ENCODE results near the gene GNB4.

Gene GNB4

DNA sequence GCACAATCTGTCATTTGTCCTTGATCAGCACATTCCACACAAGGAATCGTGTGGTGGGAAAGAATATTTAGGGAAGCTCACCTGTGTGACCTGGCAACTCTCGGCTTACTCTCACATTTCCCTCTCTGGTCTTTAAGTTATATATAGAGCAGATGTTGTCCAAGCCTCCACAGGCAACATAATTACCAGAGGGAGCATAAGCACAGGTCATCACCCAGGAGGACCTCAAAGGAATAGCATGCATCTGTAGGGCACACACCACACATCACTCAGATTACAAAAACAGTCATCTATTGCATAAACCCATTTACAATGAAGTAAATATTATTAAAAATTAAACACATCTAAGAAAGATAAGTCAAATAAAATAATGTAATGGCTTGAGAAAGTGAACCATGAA lies 36.5 kb downstream of the GNB4 start:
- no peaks in the 10 kb centered on the region for H3K4me1 ChIP-seq (ENCODE audit: insufficient read depth, low read length)

DNA sequence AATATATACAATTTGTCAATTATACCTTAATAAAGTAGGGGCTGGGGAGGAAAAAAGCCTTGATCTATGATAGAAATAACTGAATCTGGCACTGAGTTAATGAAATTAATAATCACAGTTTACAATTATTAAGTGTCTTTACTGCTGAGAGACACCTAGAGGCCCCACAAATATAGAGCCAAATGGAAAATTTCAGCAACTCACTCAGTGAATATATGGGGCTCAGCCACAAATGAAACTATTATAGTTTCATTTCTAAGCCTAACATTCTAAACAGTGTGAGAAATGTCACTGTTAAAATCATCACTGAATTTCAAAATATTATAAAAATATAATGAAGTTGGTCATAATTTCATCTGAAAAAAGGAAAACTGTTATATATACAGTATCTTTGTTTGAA lies 40.3 kb downstream of the GNB4 start:
- H3K4me3 ChIP-seq (ENCODE audit: low read depth in 1 of 2, low read length in 2 of 2), result no peak overlapping the region
- H3K36me3 ChIP-seq (ENCODE audit: insufficient read depth, low read length), result peaks cover 69% of the 10 kb centered on the region
- ATAC-seq (ENCODE audit: insufficient read depth, low read depth) (no peak), DNase-seq (no peak)
- TF ChIP-seq, protein P1, sequence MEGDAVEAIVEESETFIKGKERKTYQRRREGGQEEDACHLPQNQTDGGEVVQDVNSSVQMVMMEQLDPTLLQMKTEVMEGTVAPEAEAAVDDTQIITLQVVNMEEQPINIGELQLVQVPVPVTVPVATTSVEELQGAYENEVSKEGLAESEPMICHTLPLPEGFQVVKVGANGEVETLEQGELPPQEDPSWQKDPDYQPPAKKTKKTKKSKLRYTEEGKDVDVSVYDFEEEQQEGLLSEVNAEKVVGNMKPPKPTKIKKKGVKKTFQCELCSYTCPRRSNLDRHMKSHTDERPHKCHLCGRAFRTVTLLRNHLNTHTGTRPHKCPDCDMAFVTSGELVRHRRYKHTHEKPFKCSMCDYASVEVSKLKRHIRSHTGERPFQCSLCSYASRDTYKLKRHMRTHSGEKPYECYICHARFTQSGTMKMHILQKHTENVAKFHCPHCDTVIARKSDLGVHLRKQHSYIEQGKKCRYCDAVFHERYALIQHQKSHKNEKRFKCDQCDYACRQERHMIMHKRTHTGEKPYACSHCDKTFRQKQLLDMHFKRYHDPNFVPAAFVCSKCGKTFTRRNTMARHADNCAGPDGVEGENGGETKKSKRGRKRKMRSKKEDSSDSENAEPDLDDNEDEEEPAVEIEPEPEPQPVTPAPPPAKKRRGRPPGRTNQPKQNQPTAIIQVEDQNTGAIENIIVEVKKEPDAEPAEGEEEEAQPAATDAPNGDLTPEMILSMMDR (IDR thresholded peaks at IDR 0.05; ENCODE audit: borderline replicate concordance, extremely low read depth, low read length, poor library complexity, severe bottlenecking), result no peak
- no peak for TF ChIP-seq EZH2 (IDR thresholded peaks at IDR 0.05; ENCODE audit: borderline replicate concordance, low read depth, low read length, severe bottlenecking)
- no peaks in the 10 kb centered on the region for H3K9me3 ChIP-seq (ENCODE audit: insufficient read depth, low read length, severe bottlenecking)
- no peaks in the 10 kb centered on the region for H4K20me1 ChIP-seq (ENCODE audit: insufficient read depth, low read length)
- no peaks in the 10 kb centered on the region for H3K79me2 ChIP-seq (ENCODE audit: insufficient read depth, low read length)
- H3K27ac ChIP-seq (ENCODE audit: low read length), result no peak overlapping the region
- no peaks in the 10 kb centered on the region for H3K4me1 ChIP-seq (ENCODE audit: insufficient read depth, low read length)
- H3K4me2 ChIP-seq (ENCODE audit: insufficient read depth, low read length), result no peak overlapping the region
- H3K9ac ChIP-seq (ENCODE audit: low read depth, low read length), result no peak overlapping the region
- no peak overlapping the region for H2AFZ ChIP-seq (ENCODE audit: low read depth, low read length)
- no peaks in the 10 kb centered on the region for H3K27me3 ChIP-seq (ENCODE audit: insufficient read depth, low read length, poor library complexity)

More for the DNA sequence above, 36.5 kb downstream of the GNB4 start:
- H3K79me2 ChIP-seq (ENCODE audit: insufficient read depth, low read length), result peaks cover 2% of the 10 kb centered on the region; the same call in 1 of the 2 replicates
- H3K9me3 ChIP-seq (ENCODE audit: insufficient read depth, low read length, severe bottlenecking), result no peaks in the 10 kb centered on the region
- H3K9ac ChIP-seq (ENCODE audit: low read depth, low read length), result no peak overlapping the region
- H4K20me1 ChIP-seq (ENCODE audit: insufficient read depth, low read length), result no peaks in the 10 kb centered on the region; the same call in 1 of the 2 replicates
- no peak for DNase-seq
- no peak overlapping the region for H2AFZ ChIP-seq (ENCODE audit: low read depth, low read length)
- no peak overlapping the region for H3K27ac ChIP-seq (ENCODE audit: low read length)
- no peaks in the 10 kb centered on the region for H3K27me3 ChIP-seq (ENCODE audit: insufficient read depth, low read length, poor library complexity)
- H3K4me2 ChIP-seq (ENCODE audit: insufficient read depth, low read length), result no peak overlapping the region
- ATAC-seq (ENCODE audit: insufficient read depth, low read depth), result no peak
- TF ChIP-seq, protein P1 (IDR thresholded peaks at IDR 0.05; ENCODE audit: borderline replicate concordance, extremely low read depth, low read length, poor library complexity, severe bottlenecking), result no peak
- no peak for TF ChIP-seq EZH2 (IDR thresholded peaks at IDR 0.05; ENCODE audit: borderline replicate concordance, low read depth, low read length, severe bottlenecking)
- no peak overlapping the region for H3K4me3 ChIP-seq (ENCODE audit: low read depth in 1 of 2, low read length in 2 of 2)
- H3K36me3 ChIP-seq (ENCODE audit: insufficient read depth, low read length), result peaks cover 79% of the 10 kb centered on the region

DNA sequence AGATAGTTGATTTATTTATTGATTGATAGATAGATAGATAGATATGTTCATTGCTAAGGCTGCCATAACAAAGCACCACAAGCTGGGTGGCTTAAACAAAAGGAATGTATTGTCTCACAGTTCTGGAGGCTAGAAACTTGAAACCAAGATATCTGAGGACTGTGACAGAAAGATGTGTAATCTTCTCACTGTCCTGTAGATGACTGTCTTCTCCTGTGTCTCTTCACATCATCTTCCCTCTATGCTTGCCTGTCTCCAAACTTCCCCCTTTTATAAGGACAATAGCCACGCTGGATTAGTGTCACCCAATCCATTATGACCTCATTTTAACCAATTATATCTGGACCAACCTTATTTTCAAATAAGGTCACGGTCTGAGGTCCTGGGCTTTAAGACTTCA lies 40.9 kb downstream of the GNB4 start:
- Histone ChIP-seq H2AFZ (ENCODE audit: low read depth, low read length) (no peak overlapping the region), H3K4me1 (ENCODE audit: insufficient read depth, low read length) (no peaks in the 10 kb centered on the region), H3K27ac (ENCODE audit: low read length) (no peak overlapping the region), H3K79me2 (ENCODE audit: insufficient read depth, low read length) (no peaks in the 10 kb centered on the region), H3K9me3 (ENCODE audit: insufficient read depth, low read length, severe bottlenecking) (no peaks in the 10 kb centered on the region), H3K4me2 (ENCODE audit: insufficient read depth, low read length) (no peak overlapping the region), H3K9ac (ENCODE audit: low read depth, low read length) (no peak overlapping the region), H3K27me3 (ENCODE audit: insufficient read depth, low read length, poor library complexity) (no peaks in the 10 kb centered on the region), H4K20me1 (ENCODE audit: insufficient read depth, low read length) (no peaks in the 10 kb centered on the region), H3K36me3 (ENCODE audit: insufficient read depth, low read length) (peaks cover 73% of the 10 kb centered on the region), H3K4me3 (ENCODE audit: low read depth in 1 of 2, low read length in 2 of 2) (no peak overlapping the region)
- ATAC-seq (ENCODE audit: insufficient read depth, low read depth), result no peak
- no peak for DNase-seq
- no peak for TF ChIP-seq EZH2 (IDR thresholded peaks at IDR 0.05; ENCODE audit: borderline replicate concordance, low read depth, low read length, severe bottlenecking)
- TF ChIP-seq, protein P1 (IDR thresholded peaks at IDR 0.05; ENCODE audit: borderline replicate concordance, extremely low read depth, low read length, poor library complexity, severe bottlenecking), result peak; percentile 12

DNA sequence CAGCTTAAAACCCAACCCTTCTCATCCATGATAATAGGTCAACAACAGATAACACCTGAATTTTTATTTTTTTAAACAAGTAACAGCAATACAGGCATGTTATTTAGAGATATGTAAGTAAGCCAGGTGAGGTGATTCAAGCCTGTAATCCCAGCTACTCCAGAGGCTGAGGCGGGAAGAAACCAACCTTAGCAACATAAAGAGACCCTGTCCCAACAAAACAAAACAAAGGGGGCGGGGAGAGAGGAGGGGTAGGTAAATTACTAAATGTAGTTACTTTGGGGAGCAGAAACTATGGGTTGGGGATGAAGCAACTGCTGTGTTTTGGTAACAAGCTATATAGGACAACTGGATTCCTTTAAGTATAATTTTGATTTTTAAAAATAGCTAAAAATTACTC lies 47.0 kb downstream of the GNB4 start:
- H3K79me2 ChIP-seq (ENCODE audit: insufficient read depth, low read length), result no peaks in the 10 kb centered on the region
- H3K9me3 ChIP-seq (ENCODE audit: insufficient read depth, low read length, severe bottlenecking), result no peaks in the 10 kb centered on the region
- H3K4me3 ChIP-seq (ENCODE audit: low read depth in 1 of 2, low read length in 2 of 2), result no peak overlapping the region
- DNase-seq (no peak), ATAC-seq (ENCODE audit: insufficient read depth, low read depth) (no peak)
- no peak overlapping the region for H2AFZ ChIP-seq (ENCODE audit: low read depth, low read length)
- H3K9ac ChIP-seq (ENCODE audit: low read depth, low read length), result no peak overlapping the region
- no peaks in the 10 kb centered on the region for H3K27me3 ChIP-seq (ENCODE audit: insufficient read depth, low read length, poor library complexity)
- TF ChIP-seq, protein P1 (IDR thresholded peaks at IDR 0.05; ENCODE audit: borderline replicate concordance, extremely low read depth, low read length, poor library complexity, severe bottlenecking), result no peak
- TF ChIP-seq EZH2 (IDR thresholded peaks at IDR 0.05; ENCODE audit: borderline replicate concordance, low read depth, low read length, severe bottlenecking), result no peak
- no peak overlapping the region for H3K27ac ChIP-seq (ENCODE audit: low read length)
- no peaks in the 10 kb centered on the region for H3K4me1 ChIP-seq (ENCODE audit: insufficient read depth, low read length)
- no peaks in the 10 kb centered on the region for H4K20me1 ChIP-seq (ENCODE audit: insufficient read depth, low read length)
- no peak overlapping the region for H3K4me2 ChIP-seq (ENCODE audit: insufficient read depth, low read length)
- peaks cover 76% of the 10 kb centered on the region for H3K36me3 ChIP-seq (ENCODE audit: insufficient read depth, low read length)

Measured in DND-41 (cell line).